HG02970 (cell line): Measurements from ENCODE around the gene SLC43A1.

Source experiments
- ATAC-seq: cut with Tn5 transposase; IDR thresholded peaks from one replicate; pipeline ENCODE4 v1.9.1; 2021; ENCODE audit warnings: mild to moderate bottlenecking, moderate library complexity, moderate number of reproducible peaks; ENCODE audit not compliant: unreplicated experiment, low FRiP score

Gene SLC43A1

DNA sequence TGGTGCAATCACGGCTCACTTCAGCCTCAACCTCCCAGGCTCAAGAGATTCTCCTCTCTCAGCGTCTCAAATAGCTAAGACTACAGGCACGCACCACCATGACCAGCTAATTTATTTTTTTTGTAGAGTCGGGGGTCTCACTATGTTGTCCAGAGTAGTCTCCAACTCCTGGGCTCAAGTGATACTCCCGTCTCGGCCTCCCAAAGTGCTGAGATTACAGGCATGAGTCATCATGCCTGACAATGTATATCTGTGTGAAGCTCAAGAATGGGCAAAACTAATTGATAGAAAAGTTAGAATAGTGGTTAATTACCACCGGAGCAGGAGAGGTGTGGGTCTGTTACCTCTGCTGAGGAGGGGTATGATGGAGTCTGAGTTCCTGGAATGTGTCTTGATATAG lies 79.5 kb downstream of the SLC43A1 start:
- ATAC-seq, result no peak

DNA sequence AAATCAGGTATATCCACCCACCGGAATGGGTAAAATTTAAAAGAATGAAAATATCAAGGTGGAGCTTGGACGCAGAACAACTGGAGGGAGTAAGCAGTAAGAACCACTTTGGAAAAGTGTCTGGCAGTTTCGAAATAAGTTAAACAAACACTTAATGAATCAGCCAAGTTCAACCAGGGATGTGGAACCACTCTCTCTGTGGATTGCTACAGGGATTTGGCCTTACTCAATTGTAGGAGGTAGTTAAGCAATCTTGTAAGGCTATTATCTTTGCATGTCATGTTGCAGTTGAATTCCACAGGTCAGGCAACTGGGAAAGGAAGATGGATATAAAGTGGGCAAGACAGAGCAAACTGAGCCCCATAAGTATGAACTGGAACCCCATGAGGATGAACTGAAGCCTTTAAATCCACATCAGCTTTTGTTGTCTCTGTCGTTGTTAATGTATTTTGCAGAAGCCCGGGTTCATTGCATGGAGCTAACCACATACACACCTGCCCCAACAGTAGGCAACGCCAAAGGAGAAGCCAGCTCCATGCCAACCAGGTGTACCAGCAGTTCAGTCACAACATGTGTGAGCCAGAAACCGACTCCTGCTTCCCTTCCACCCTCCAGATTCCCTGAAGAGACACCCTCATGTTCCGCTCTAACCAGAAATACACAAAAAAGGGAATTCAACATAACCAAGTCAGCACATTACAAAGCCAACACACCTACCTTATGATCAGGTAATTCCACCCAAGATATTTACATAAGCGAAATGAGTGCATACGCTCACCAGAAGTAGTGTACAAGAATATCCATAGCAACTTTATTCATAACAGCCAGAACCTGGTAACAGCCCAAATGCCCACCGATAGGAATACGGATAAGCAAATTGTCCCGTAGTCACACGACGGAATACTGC lies 80.6 kb downstream of the SLC43A1 start:
- ATAC-seq, result no peak
